Measurements from ENCODE around the gene ARMC9. TPM values are rescaled to one million over a fixed set of nuclear protein-coding genes. Genes with fewer than 3 reads are reported as not detected.
"Not testable (repeated sequence)": the region's sequence is repeated elsewhere in the genome, so short reads cannot be mapped to it uniquely, and the experiment has no call there.

The ARMC9 gene
- total RNA-seq, 1 donor from 2014 or later, result 27.5 TPM

- TF ChIP-seq, protein P1, sequence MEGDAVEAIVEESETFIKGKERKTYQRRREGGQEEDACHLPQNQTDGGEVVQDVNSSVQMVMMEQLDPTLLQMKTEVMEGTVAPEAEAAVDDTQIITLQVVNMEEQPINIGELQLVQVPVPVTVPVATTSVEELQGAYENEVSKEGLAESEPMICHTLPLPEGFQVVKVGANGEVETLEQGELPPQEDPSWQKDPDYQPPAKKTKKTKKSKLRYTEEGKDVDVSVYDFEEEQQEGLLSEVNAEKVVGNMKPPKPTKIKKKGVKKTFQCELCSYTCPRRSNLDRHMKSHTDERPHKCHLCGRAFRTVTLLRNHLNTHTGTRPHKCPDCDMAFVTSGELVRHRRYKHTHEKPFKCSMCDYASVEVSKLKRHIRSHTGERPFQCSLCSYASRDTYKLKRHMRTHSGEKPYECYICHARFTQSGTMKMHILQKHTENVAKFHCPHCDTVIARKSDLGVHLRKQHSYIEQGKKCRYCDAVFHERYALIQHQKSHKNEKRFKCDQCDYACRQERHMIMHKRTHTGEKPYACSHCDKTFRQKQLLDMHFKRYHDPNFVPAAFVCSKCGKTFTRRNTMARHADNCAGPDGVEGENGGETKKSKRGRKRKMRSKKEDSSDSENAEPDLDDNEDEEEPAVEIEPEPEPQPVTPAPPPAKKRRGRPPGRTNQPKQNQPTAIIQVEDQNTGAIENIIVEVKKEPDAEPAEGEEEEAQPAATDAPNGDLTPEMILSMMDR (IDR thresholded peaks at IDR 0.05; ENCODE audit: insufficient read depth, low read length, poor library complexity, severe bottlenecking), result no peak
- H3K4me3 ChIP-seq (ENCODE audit: low read depth, low read length), result no peak overlapping the region
- DNase-seq (ENCODE audit: low read depth), result no peak
- H3K27me3 ChIP-seq (ENCODE audit: control insufficient read depth, insufficient read depth, low read length), result no peaks in the 10 kb centered on the region
- no peaks in the 10 kb centered on the region for H3K36me3 ChIP-seq (ENCODE audit: control insufficient read depth, insufficient read depth, low read length)
These were observed 174.8 kb downstream of the ARMC9 start for GRCh38 chr2:231373184-231373583.

- no peak overlapping the region for H3K4me3 ChIP-seq (ENCODE audit: low read depth, low read length)
These were observed 175.4 kb downstream of the ARMC9 start for GRCh38 chr2:231373786-231374349.

GRCh38 chr2:231374771-231375170 is 176.3 kb downstream of the ARMC9 start:
- Histone ChIP-seq H3K4me3 (ENCODE audit: low read depth, low read length) (no peak overlapping the region), H3K27me3 (ENCODE audit: control insufficient read depth, insufficient read depth, low read length) (no peaks in the 10 kb centered on the region), H3K36me3 (ENCODE audit: control insufficient read depth, insufficient read depth, low read length) (no peaks in the 10 kb centered on the region)
- DNase-seq (ENCODE audit: low read depth), result no peak
- TF ChIP-seq, protein P1 (IDR thresholded peaks at IDR 0.05; ENCODE audit: insufficient read depth, low read length, poor library complexity, severe bottlenecking), result no peak

More at GRCh38 chr2:231373786-231374349, 175.4 kb downstream of the ARMC9 start:
- TF ChIP-seq, protein P1 (IDR thresholded peaks at IDR 0.05; ENCODE audit: insufficient read depth, low read length, poor library complexity, severe bottlenecking), result no peak
- DNase-seq (ENCODE audit: low read depth), result no peak
- H3K27me3 ChIP-seq (ENCODE audit: control insufficient read depth, insufficient read depth, low read length), result no peaks in the 10 kb centered on the region
- H3K36me3 ChIP-seq (ENCODE audit: control insufficient read depth, insufficient read depth, low read length), result no peaks in the 10 kb centered on the region

GRCh38 chr2:231375994-231376615 is 177.7 kb downstream of the ARMC9 start:
- not testable (repeated sequence) for H3K27me3 ChIP-seq (ENCODE audit: control insufficient read depth, insufficient read depth, low read length); H3K36me3 ChIP-seq (ENCODE audit: control insufficient read depth, insufficient read depth, low read length); H3K4me3 ChIP-seq (ENCODE audit: low read depth, low read length); DNase-seq (ENCODE audit: low read depth)

GRCh38 chr2:231376857-231377256 is 178.4 kb downstream of the ARMC9 start:
- no peak overlapping the region for H3K4me3 ChIP-seq (ENCODE audit: low read depth, low read length)
- TF ChIP-seq, protein P1 (IDR thresholded peaks at IDR 0.05; ENCODE audit: insufficient read depth, low read length, poor library complexity, severe bottlenecking), result no peak
- no peak for DNase-seq (ENCODE audit: low read depth)
- no peaks in the 10 kb centered on the region for H3K36me3 ChIP-seq (ENCODE audit: control insufficient read depth, insufficient read depth, low read length)
- no peaks in the 10 kb centered on the region for H3K27me3 ChIP-seq (ENCODE audit: control insufficient read depth, insufficient read depth, low read length)

GRCh38 chr2:231378026-231378722 is 179.7 kb downstream of the ARMC9 start:
- Histone ChIP-seq H3K36me3 (ENCODE audit: control insufficient read depth, insufficient read depth, low read length) (no peaks in the 10 kb centered on the region), H3K27me3 (ENCODE audit: control insufficient read depth, insufficient read depth, low read length) (no peaks in the 10 kb centered on the region), H3K4me3 (ENCODE audit: low read depth, low read length) (no peak overlapping the region)
- DNase-seq (ENCODE audit: low read depth), result no peak
- TF ChIP-seq, protein P1 (IDR thresholded peaks at IDR 0.05; ENCODE audit: insufficient read depth, low read length, poor library complexity, severe bottlenecking), result no peak
